HG02885 (cell line): ENCODE measurements around the gene PRKACA.

Source experiments
- ATAC-seq: cut with Tn5 transposase; IDR thresholded peaks from one replicate; pipeline ENCODE4 v1.9.1; 2021; ENCODE audit warnings: mild to moderate bottlenecking; ENCODE audit not compliant: unreplicated experiment, poor library complexity

The PRKACA gene

GRCh38 chr19:14118165-14119051, 846 bp upstream of the PRKACA start:
- peak; percentile 35 for ATAC-seq

- ATAC-seq, result peak; percentile 0
Measured at GRCh38 chr19:14116918-14117578, 514 bp downstream of the PRKACA start.

GRCh38 chr19:14116525-14116917, 1.0 kb downstream of the PRKACA start:
- no peak for ATAC-seq

- ATAC-seq, result no peak
Measured at GRCh38 chr19:14115756-14116155, 1.8 kb downstream of the PRKACA start.

GRCh38 chr19:14114854-14115253, 2.7 kb downstream of the PRKACA start:
- no peak for ATAC-seq

- no peak for ATAC-seq
Measured at GRCh38 chr19:14114439-14114838, 3.1 kb downstream of the PRKACA start.

GRCh38 chr19:14113762-14114414, 3.7 kb downstream of the PRKACA start:
- no peak for ATAC-seq

- no peak for ATAC-seq
Measured at GRCh38 chr19:14112809-14113385, 4.7 kb downstream of the PRKACA start.

- ATAC-seq, result no peak
Measured at GRCh38 chr19:14112051-14112808, 5.3 kb downstream of the PRKACA start.

- no peak for ATAC-seq
Measured at GRCh38 chr19:14111486-14111885, 6.1 kb downstream of the PRKACA start.

- ATAC-seq, result no peak
Measured at GRCh38 chr19:14110650-14111049, 6.9 kb downstream of the PRKACA start.

- ATAC-seq, result no peak
Measured at GRCh38 chr19:14107581-14108461, 9.7 kb downstream of the PRKACA start.

GRCh38 chr19:14106840-14107239, 10.7 kb downstream of the PRKACA start:
- no peak for ATAC-seq

- ATAC-seq, result no peak
Measured at GRCh38 chr19:14105680-14106079, 11.9 kb downstream of the PRKACA start.

GRCh38 chr19:14103310-14103709, 14.3 kb downstream of the PRKACA start:
- no peak for ATAC-seq

- no peak for ATAC-seq
Measured at GRCh38 chr19:14102756-14103155, 14.8 kb downstream of the PRKACA start.

GRCh38 chr19:14102102-14102696, 15.4 kb downstream of the PRKACA start:
- no peak for ATAC-seq

- no peak for ATAC-seq
Measured at GRCh38 chr19:14101003-14101545, 16.5 kb downstream of the PRKACA start.
